GM12878 (cell line): Measurements from ENCODE around the gene CDC42SE2. TPM values are rescaled to one million over a fixed set of nuclear protein-coding genes. Genes with fewer than 3 reads are reported as not detected.

Experiments
- ATAC-seq: fragments of 200-7000 bp; cut with Tn5 transposase; 3 replicates; pipeline ENCODE4 v1.9.1; 2020; ENCODE audit warnings: mild to moderate bottlenecking, moderate library complexity
- BruUV-seq: library from RNA; stranded (reverse); fragments of 400-500 nt; replicated peaks from 2 replicates; lab custom pipeline; 2021; lab: Mats Ljungman, UMichigan
- CTCF ChIA-PET: fragments of 300-600 bp; sonication (Branson Sonifier 250); formaldehyde crosslinking; extraction: SDS; loops from one replicate; lab custom pipeline; 2021; ENCODE audit warnings: inconsistent platforms; lab: Yijun Ruan, JAX
- POLR2A ChIA-PET: fragments of 350-600 bp; formaldehyde crosslinking; extraction: SDS; loops from one replicate; lab custom pipeline; 2021; ENCODE audit warnings: inconsistent platforms; lab: Charles Lee
- RAD21 ChIA-PET: fragments of 300-600 bp; sonication (Branson Sonifier 250); formaldehyde crosslinking; loops from one replicate; lab custom pipeline; 2023; ENCODE audit warnings: antibody characterized with exemption; ENCODE audit not compliant: unreplicated experiment; lab: Charles Lee
- SMC1A ChIA-PET: fragments of 300-600 bp; sonication (Branson Sonifier 250); formaldehyde crosslinking; loops from one replicate; lab custom pipeline; 2023; ENCODE audit not compliant: unreplicated experiment, uncharacterized antibody; lab: Charles Lee
- DNase-seq: peaks from one replicate; pipeline ENCODE4 v3.0.0-alpha.2; 2011; ENCODE audit warnings: low read depth, low spot score
- FAIRE-seq: peaks from 3 replicates; lab custom pipeline; 2011; peaks lifted over from hg19 to GRCh38; lab: Jason Lieb, UNC
- H2AFZ ChIP-seq: 2 replicates; pipeline ENCODE4 v1.6.0; 2011; ENCODE audit warnings: low read depth, low read length, control low read depth; ENCODE audit not compliant: control insufficient read depth
- H3K27ac ChIP-seq: 2 replicates; pipeline ENCODE4 v1.5.1; 2011; ENCODE audit warnings: control low read depth; ENCODE audit not compliant: control insufficient read depth, insufficient read depth
- H3K27me3 ChIP-seq, 2 experiments: replicated peaks in 1 of 2; 2 replicates each; pipeline versions ENCODE4 v1.6.0 to v1.6.1; 2011; ENCODE audit warnings: low read length in 1 of 2; ENCODE audit not compliant: control insufficient read depth in 2 of 2, insufficient read depth in 2 of 2
- H3K36me3 ChIP-seq, 2 experiments: 2 replicates each; pipeline ENCODE4 v1.5.1; 2011; ENCODE audit warnings: low read length in 1 of 2; ENCODE audit not compliant: control insufficient read depth in 2 of 2, insufficient read depth in 2 of 2
- H3K4me1 ChIP-seq: 2 replicates; pipeline ENCODE4 v1.6.1; 2011; ENCODE audit warnings: mild to moderate bottlenecking, low read length, moderate library complexity, mixed read lengths; ENCODE audit not compliant: control insufficient read depth, insufficient read depth
- H3K4me2 ChIP-seq: 2 replicates; pipeline ENCODE4 v1.6.0; 2011; ENCODE audit warnings: control low read depth; ENCODE audit not compliant: control insufficient read depth, insufficient read depth
- H3K4me3 ChIP-seq: fragments of 200-600 bp; sonication (generic); 2 replicates; pipeline ENCODE4 v1.5.1; 2016
- H3K79me2 ChIP-seq: 2 replicates; pipeline ENCODE4 v1.6.0; 2011; ENCODE audit warnings: low read length; ENCODE audit not compliant: control insufficient read depth, insufficient read depth
- H3K9ac ChIP-seq: 2 replicates; pipeline ENCODE4 v1.8.0; 2011; ENCODE audit warnings: low read length, control low read depth, mixed read lengths; ENCODE audit not compliant: control insufficient read depth, insufficient read depth
- H3K9me3 ChIP-seq: replicated peaks from 3 replicates; pipeline ENCODE4 v1.5.1; 2011; ENCODE audit warnings: mild to moderate bottlenecking, low read length; ENCODE audit not compliant: control insufficient read depth, insufficient read depth
- H4K20me1 ChIP-seq: 2 replicates; pipeline ENCODE4 v1.6.0; 2011; ENCODE audit not compliant: control insufficient read depth, insufficient read depth
- BHLHE40 ChIP-seq, 2 experiments: fragments of 450-650 bp in 1 of 2; IDR thresholded peaks; 2 replicates each; pipeline ENCODE4 v1.6.1; 2011 to 2017; ENCODE audit warnings: low read depth in 2 of 2, borderline replicate concordance in 1 of 2, improper control_type of control experiment in 1 of 2, low read length in 1 of 2, mild to moderate bottlenecking in 1 of 2
- EED ChIP-seq: sonication (generic); IDR thresholded peaks from 2 replicates; pipeline ENCODE4 v1.6.1; 2016; ENCODE audit warnings: antibody characterized with exemption, low read depth
- EGR1 ChIP-seq, 2 experiments: IDR thresholded peaks; 1 replicate in 1 of 2; 2 replicates in 1 of 2; pipeline ENCODE4 v1.6.1; 2011 to 2012; ENCODE audit warnings: low read depth in 2 of 2, low read length in 2 of 2, borderline replicate concordance in 1 of 2, mild to moderate bottlenecking in 1 of 2, moderate library complexity in 1 of 2
- NR2C1 ChIP-seq: fragments of 450-650 bp; IDR thresholded peaks from 2 replicates; pipeline ENCODE4 v1.6.1; 2017; ENCODE audit warnings: antibody characterized with exemption, mild to moderate bottlenecking, moderate library complexity
- POU2F2 ChIP-seq: IDR thresholded peaks from 3 replicates; pipeline ENCODE4 v1.6.1; 2011; ENCODE audit warnings: low read depth, mild to moderate bottlenecking, low read length, borderline replicate concordance
- SPI1 ChIP-seq: IDR thresholded peaks from 2 replicates; pipeline ENCODE4 v1.6.1; 2011; ENCODE audit warnings: low read depth, mild to moderate bottlenecking, low read length, moderate library complexity, borderline replicate concordance; ENCODE audit not compliant: insufficient read depth
- WGBS: methylation state at CpG from one replicate; pipeline ENCODE4 v1.1.6; 2016; ENCODE audit warnings: low lambda C conversion rate; ENCODE audit not compliant: insufficient replicate concordance, insufficient coverage; ENCODE audit errors: missing lambda C conversion rate; 5-methylcytosine and 5-hydroxymethylcytosine counted together
- in situ Hi-C: fragments of 300-500 bp; cut with MboI; formaldehyde crosslinking; loops from 9 replicates; pipeline ENCODE4 v1.14.3; 2018; ENCODE audit warnings: mixed read lengths
- intact Hi-C: fragments of 100-400 bp; cut with micrococcal nuclease; formaldehyde crosslinking; loops from one replicate; pipeline ENCODE4 v1.14.2; 2022; ENCODE audit not compliant: unreplicated experiment
- polyA plus RNA-seq, 11 experiments: library from polyadenylated mRNA; depleted of rRNA in 4 of 11; unstranded in 6 of 11; stranded (reverse) in 5 of 11; fragments of >200 nt; fragmentation: Nextera tagmentation in 4 of 11; fragmentation: Illumina TruSeq in 1 of 11; extraction: Ambion mirVana in 4 of 11; extraction: Trizol in 1 of 11; gene quantifications; 1 replicate in 1 of 11; 2 replicates in 10 of 11; pipeline versions ENCODE4 v1.2.1 to v1.2.3, GENCODE V29; 2011 to 2016; ENCODE audit warnings: inconsistent platforms in 2 of 11, missing spikeins in 2 of 11, low read depth in 1 of 11
- total RNA-seq, 4 experiments: library from RNA; depleted of rRNA in 3 of 4; stranded (reverse); fragments of >200 nt in 3 of 4; fragmentation: Illumina TruSeq in 1 of 4; extraction: Trizol in 1 of 4; gene quantifications; 2 replicates each; pipeline versions ENCODE4 v1.2.1 to v1.2.3, GENCODE V29; 2013 to 2021
- TF ChIP-seq, protein P1 (sequence below): fragments of 450-650 bp; IDR thresholded peaks from 2 replicates; pipeline ENCODE4 v1.6.1; 2016; ENCODE audit warnings: mild to moderate bottlenecking

The CDC42SE2 gene
- total and polyA plus RNA-seq, 10 of the 15 experiments (the other 5 are each of a cell fraction or from before 2014, with no cell fraction given): 57.0 to 148 (median 80.3) TPM

DNA sequence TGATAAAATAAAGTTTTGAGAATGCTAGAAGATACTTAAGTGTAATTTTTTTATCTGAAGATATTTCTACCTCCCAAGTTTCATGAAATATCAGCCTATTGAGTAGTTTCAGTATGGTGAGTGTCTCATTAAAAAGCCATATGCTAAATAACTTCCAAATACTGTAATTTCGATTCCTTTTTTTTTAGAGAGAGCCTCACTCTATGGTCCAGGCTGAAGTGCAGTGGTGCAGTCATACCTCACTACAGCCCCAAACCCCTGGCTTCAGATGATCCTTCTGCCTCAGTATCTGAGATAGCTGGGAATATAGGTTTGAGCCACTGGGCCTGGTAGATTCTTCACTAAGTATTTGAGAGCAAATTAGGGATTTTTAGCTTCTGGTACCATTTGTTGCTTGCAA is 24.5 kb downstream of the CDC42SE2 start:
- FAIRE-seq (peak; percentile 31), DNase-seq (no peak)
- intact Hi-C loops (no loop called here), in situ Hi-C loops (no loop called here)
- POLR2A ChIA-PET: interaction anchor here (0.6 to 1.8 kb wide), 4 partner anchors 10 to 23 kb away, joined by 3 to 5 read pairs (median 3); no protein-coding TSS in a partner anchor
- WGBS: 0% methylated on average over 1 of the region's 1 CpG
- Histone ChIP-seq H3K4me3 (no peak overlapping the region; the same call in 1 of the 2 replicates), H3K27ac (peak overlapping the region; percentile 23), H3K4me1 (peaks cover 44% of the 10 kb centered on the region), H3K36me3 (peaks cover 6 to 18% of the 10 kb centered on the region in 2 experiments), H3K9ac (no peak overlapping the region), H3K79me2 (peaks cover 95% of the 10 kb centered on the region), H2AFZ (no peak overlapping the region), H3K9me3 (no peaks in the 10 kb centered on the region), H3K27me3 (no peaks in the 10 kb centered on the region)
- CTCF ChIA-PET: interaction anchor here (1.3 to 1.6 kb wide), 2 partner anchors 24 to 67 kb away, joined by 3 read pairs; no protein-coding TSS in a partner anchor
- RAD21 ChIA-PET: interaction anchor here (0.8 to 1.6 kb wide), 2 partner anchors 90 to 94 kb away, joined by 3 to 4 read pairs; no protein-coding TSS in a partner anchor
- SMC1A ChIA-PET: interaction anchor here (0.7 to 3.0 kb wide), 9 partner anchors 11 to 94 kb away, joined by 3 to 19 read pairs (median 3); no protein-coding TSS in a partner anchor
- no TSS peak for BruUV-seq
- TF ChIP-seq NR2C1 (no peak), SPI1 (0 out of 2 replicates have a peak, but pooled peaks have one; percentile 19), BHLHE40 (IDR thresholded peaks at IDR 0.05; ENCODE audit: borderline replicate concordance in 1 of 2, low read depth in 2 of 2, low read length in 1 of 2) (0 out of 4 replicates have a peak, but pooled peaks of 1 of the 2 experiments have one; percentile 20)
- TF ChIP-seq, all 136 proteins: peak for 2
- ATAC-seq: peak; percentile 72
- H3K4me2 ChIP-seq: peak overlapping the region; percentile 49
- H4K20me1 ChIP-seq: peaks cover 4% of the 10 kb centered on the region; the same call in 1 of the 2 replicates

- peak overlapping the region; percentile 57; the same call in 1 of the 2 replicates for H3K4me3 ChIP-seq
- DNase-seq (no peak), ATAC-seq (peak; percentile 60), FAIRE-seq (peak; percentile 57)
- ChIA-PET SMC1A (interaction anchor here (0.6 to 3.0 kb wide), 9 partner anchors 9 to 94 kb away, joined by 3 to 19 read pairs (median 3); no protein-coding TSS in a partner anchor), CTCF (interaction anchor here (0.7 to 1.6 kb wide), 4 partner anchors 9 to 121 kb away, joined by 3 to 6 read pairs (median 3); no protein-coding TSS in a partner anchor), POLR2A (interaction anchor here (0.8 to 1.8 kb wide), 6 partner anchors 9 to 29 kb away, joined by 3 to 7 read pairs (median 4); no protein-coding TSS in a partner anchor), RAD21 (interaction anchor here (0.6 to 1.8 kb wide), 7 partner anchors 16 to 92 kb away, joined by 3 to 5 read pairs (median 3); no protein-coding TSS in a partner anchor)
- intact Hi-C loops: no loop called here
- TF ChIP-seq, protein P1, sequence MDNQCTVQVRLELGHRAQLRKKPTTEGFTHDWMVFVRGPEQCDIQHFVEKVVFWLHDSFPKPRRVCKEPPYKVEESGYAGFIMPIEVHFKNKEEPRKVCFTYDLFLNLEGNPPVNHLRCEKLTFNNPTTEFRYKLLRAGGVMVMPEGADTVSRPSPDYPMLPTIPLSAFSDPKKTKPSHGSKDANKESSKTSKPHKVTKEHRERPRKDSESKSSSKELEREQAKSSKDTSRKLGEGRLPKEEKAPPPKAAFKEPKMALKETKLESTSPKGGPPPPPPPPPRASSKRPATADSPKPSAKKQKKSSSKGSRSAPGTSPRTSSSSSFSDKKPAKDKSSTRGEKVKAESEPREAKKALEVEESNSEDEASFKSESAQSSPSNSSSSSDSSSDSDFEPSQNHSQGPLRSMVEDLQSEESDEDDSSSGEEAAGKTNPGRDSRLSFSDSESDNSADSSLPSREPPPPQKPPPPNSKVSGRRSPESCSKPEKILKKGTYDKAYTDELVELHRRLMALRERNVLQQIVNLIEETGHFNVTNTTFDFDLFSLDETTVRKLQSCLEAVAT: no peak
- TF ChIP-seq EED (0 out of 2 replicates have a peak, but pooled peaks have one; percentile 9), EGR1 (IDR thresholded peaks at IDR 0.05; ENCODE audit: borderline replicate concordance in 1 of 2, low read depth in 2 of 2, low read length in 2 of 2) (no peak), POU2F2 (no peak)
- H3K4me2 ChIP-seq: peak overlapping the region; percentile 49
- H3K27ac ChIP-seq: peak overlapping the region; percentile 82
- no peak overlapping the region for H2AFZ ChIP-seq
- peaks cover 6 to 17% of the 10 kb centered on the region in 2 experiments for H3K36me3 ChIP-seq
- no peaks in the 10 kb centered on the region for H3K27me3 ChIP-seq
- 18% methylated on average over 3 of the region's 3 CpGs for WGBS
- peaks cover 33% of the 10 kb centered on the region for H3K4me1 ChIP-seq
- H3K9me3 ChIP-seq: no peaks in the 10 kb centered on the region; the same call in 2 of the 3 replicates
- no TSS peak for BruUV-seq
- H3K79me2 ChIP-seq: peaks cover 93% of the 10 kb centered on the region
- peak overlapping the region; percentile 54; the same call in 1 of the 2 replicates for H3K9ac ChIP-seq
- in situ Hi-C loops: no loop called here
- peaks cover 4% of the 10 kb centered on the region; the same call in 1 of the 2 replicates for H4K20me1 ChIP-seq
These were observed 25.9 kb downstream of the CDC42SE2 start for GRCh38 chr5:131289738-131290137.
